OCI-LY1 (cell line): Measurements from ENCODE around the gene JPT2.

ENCODE experiments used
- CTCF ChIP-seq: fragments of 200-600 bp; sonication (generic), shearing (Covaris generic); IDR thresholded peaks from 2 replicates; pipeline ENCODE4 v1.5.1; 2017; ENCODE audit warnings: mild to moderate bottlenecking, antibody characterized with exemption, low read length, moderate library complexity, mixed read lengths
- EZH2 ChIP-seq: fragments of 200-600 bp; sonication (generic), shearing (Covaris generic); IDR thresholded peaks from 2 replicates; pipeline ENCODE4 v1.8.0; 2017; ENCODE audit warnings: borderline replicate concordance, mixed run types, mild to moderate bottlenecking, antibody characterized with exemption, low read length, moderate library complexity, mixed read lengths

- TF ChIP-seq CTCF (0 out of 2 replicates have a peak, but pooled peaks have one; percentile 19), EZH2 (no peak)
Measured at GRCh38 chr16:1691276-1691675, 13.2 kb downstream of the JPT2 start.
